Type B pancreatic cell (in vitro differentiated cells): ENCODE results near the gene DNMBP. TPM values are rescaled to one million over a fixed set of nuclear protein-coding genes. Genes with fewer than 3 reads are reported as not detected.

Source experiments
- DNase-seq: peaks from one replicate; pipeline ENCODE4 v3.0.0; 2021; ENCODE audit warnings: mixed read lengths; ENCODE audit not compliant: unreplicated experiment; ENCODE audit errors: extremely low spot score
- H3K27ac Mint-ChIP-seq: 2 replicates; pipeline ENCODE4 v1.8.0; 2021; ENCODE audit warnings: mild to moderate bottlenecking, mixed read lengths
- H3K27me3 Mint-ChIP-seq: 2 replicates; pipeline ENCODE4 v1.8.0; 2021; ENCODE audit warnings: mixed read lengths
- H3K36me3 Mint-ChIP-seq: 2 replicates; pipeline ENCODE4 v1.8.0; 2021; ENCODE audit warnings: mixed read lengths
- H3K4me1 Mint-ChIP-seq: one replicate; pipeline ENCODE4 v1.8.0; 2021; ENCODE audit warnings: mixed read lengths; ENCODE audit not compliant: unreplicated experiment
- H3K4me3 Mint-ChIP-seq: 2 replicates; pipeline ENCODE4 v1.8.0; 2021; ENCODE audit warnings: mild to moderate bottlenecking, mixed read lengths
- H3K9me3 Mint-ChIP-seq: 2 replicates; pipeline ENCODE4 v1.8.0; 2021; ENCODE audit warnings: mixed read lengths
- total RNA-seq: library from RNA; stranded (reverse); gene quantifications from 2 replicates; pipeline ENCODE4 v1.2.1, GENCODE V29; 2021; ENCODE audit warnings: low replicate concordance
- TF ChIP-seq, protein P1 (sequence below): fragments of 200-600 bp; sonication (generic); conservative IDR thresholded peaks from 2 replicates; pipeline ENCODE4 v1.5.0; 2021; ENCODE audit warnings: antibody characterized with exemption, mild to moderate bottlenecking

DNMBP gene
- total RNA-seq, 1 donor from 2014 or later: 17.7 TPM

DNA sequence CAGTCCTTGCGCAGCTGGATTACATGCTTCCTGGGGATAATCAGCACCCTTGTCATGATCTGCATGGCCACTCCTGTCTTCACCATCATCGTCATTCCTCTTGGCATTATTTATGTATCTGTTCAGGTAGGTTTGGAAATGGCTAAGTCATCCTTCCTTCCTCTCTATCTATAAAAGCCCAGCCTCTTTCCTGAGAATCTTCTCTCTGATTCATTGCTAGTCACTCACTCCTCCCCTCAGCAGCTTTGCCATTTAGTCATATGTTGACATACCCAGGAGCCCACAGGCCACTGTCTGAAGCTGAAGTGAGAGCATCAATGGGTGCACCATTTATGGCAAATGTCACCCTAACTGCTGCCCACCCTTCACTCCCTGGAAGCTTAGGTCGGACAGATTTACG, 175.3 kb downstream of the DNMBP start:
- no peak overlapping the region for H3K27ac Mint-ChIP-seq
- no peak for DNase-seq
- TF ChIP-seq, protein P1, sequence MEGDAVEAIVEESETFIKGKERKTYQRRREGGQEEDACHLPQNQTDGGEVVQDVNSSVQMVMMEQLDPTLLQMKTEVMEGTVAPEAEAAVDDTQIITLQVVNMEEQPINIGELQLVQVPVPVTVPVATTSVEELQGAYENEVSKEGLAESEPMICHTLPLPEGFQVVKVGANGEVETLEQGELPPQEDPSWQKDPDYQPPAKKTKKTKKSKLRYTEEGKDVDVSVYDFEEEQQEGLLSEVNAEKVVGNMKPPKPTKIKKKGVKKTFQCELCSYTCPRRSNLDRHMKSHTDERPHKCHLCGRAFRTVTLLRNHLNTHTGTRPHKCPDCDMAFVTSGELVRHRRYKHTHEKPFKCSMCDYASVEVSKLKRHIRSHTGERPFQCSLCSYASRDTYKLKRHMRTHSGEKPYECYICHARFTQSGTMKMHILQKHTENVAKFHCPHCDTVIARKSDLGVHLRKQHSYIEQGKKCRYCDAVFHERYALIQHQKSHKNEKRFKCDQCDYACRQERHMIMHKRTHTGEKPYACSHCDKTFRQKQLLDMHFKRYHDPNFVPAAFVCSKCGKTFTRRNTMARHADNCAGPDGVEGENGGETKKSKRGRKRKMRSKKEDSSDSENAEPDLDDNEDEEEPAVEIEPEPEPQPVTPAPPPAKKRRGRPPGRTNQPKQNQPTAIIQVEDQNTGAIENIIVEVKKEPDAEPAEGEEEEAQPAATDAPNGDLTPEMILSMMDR: no peak
- H3K36me3 Mint-ChIP-seq: no peaks in the 10 kb centered on the region
- no peak overlapping the region for H3K4me3 Mint-ChIP-seq
- H3K9me3 Mint-ChIP-seq: no peaks in the 10 kb centered on the region
- peaks cover 3% of the 10 kb centered on the region for H3K27me3 Mint-ChIP-seq
- H3K4me1 Mint-ChIP-seq: no peaks in the 10 kb centered on the region

DNA sequence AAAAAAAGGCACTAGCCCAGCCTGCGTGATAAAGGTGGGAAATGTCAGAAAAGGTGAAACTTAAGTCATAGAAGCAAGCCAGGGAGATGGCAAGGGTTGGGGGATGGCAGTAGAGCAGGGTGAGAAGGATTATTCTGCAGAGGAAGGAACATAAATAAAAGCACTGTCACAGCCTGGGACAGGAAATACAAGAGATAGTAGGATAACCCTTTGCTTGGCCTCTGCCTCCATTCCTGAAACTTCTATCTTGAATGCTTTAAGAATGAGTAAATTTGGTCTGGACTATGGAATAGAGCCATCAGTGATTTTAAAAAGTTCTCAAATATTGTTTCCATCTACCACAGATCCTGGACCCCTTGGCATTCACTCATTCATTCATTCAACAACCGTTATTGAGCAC, 177.3 kb downstream of the DNMBP start:
- Mint-ChIP-seq H3K36me3 (no peaks in the 10 kb centered on the region), H3K4me1 (no peaks in the 10 kb centered on the region), H3K27ac (no peak overlapping the region), H3K4me3 (no peak overlapping the region), H3K27me3 (peaks cover 3% of the 10 kb centered on the region), H3K9me3 (no peaks in the 10 kb centered on the region)
- no peak for DNase-seq
- TF ChIP-seq, protein P1: no peak

DNA sequence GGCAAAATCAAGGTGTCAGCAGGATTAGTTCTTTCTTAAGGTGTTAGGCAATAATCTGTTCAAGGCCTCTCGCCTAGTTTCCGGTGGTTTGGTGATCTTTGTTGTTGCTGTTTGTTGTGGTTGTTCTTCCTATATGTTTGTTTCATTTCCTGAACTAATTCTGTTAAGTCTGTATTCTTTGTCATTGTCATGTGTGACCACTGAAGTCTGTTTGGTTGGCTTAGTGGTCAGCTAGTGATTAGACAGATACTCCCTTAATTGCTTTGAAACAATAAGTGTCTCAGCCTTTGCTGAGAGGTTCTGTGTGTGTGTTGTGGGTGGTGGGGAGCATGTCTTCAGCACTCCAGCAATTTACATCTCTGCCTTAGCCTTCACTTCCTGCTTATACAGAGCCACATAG, 181.3 kb downstream of the DNMBP start:
- Mint-ChIP-seq H3K4me3 (no peak overlapping the region), H3K4me1 (no peaks in the 10 kb centered on the region)
- TF ChIP-seq, protein P1: no peak

DNA sequence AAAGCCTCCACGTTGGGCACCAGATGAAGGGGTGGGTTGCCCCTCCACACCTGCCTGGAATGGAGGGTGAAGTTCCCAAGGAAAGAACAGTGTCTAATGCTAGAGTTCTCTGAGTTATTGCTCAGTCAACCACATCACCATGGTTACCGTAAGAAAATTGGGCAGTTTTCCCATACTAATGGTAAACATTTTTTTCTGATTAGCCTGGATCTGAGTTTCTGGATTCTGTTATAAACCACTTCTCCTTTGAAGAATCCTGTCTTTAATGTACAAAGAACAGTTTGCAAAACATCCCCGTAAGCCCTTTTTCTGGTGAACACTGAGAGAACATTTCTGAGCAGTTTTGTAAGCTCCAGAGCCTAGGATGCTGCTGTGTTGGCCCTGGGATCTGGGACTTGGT, 181.8 kb downstream of the DNMBP start:
- TF ChIP-seq, protein P1: no peak
- peaks cover 3% of the 10 kb centered on the region for H3K27me3 Mint-ChIP-seq
- H3K36me3 Mint-ChIP-seq: no peaks in the 10 kb centered on the region
- DNase-seq: no peak
- H3K4me1 Mint-ChIP-seq: no peaks in the 10 kb centered on the region
- no peak overlapping the region for H3K27ac Mint-ChIP-seq
- no peak overlapping the region for H3K4me3 Mint-ChIP-seq
- H3K9me3 Mint-ChIP-seq: no peaks in the 10 kb centered on the region

More for the DNA sequence above, 181.3 kb downstream of the DNMBP start:
- H3K27ac Mint-ChIP-seq: no peak overlapping the region
- no peaks in the 10 kb centered on the region for H3K9me3 Mint-ChIP-seq
- H3K36me3 Mint-ChIP-seq: no peaks in the 10 kb centered on the region
- H3K27me3 Mint-ChIP-seq: peaks cover 3% of the 10 kb centered on the region
- no peak for DNase-seq

Other genes with a start within 250 kb of the DNMBP start
- gene ABCC2, start 227.3 kb downstream of the DNMBP start, total RNA-seq: 11.0 and 64.0 TPM in 2 replicates
- gene CPN1, start 71.9 kb upstream of the DNMBP start, total RNA-seq: 0.52 TPM in 1 of 2 replicates, not detected in the other
- gene ERLIN1, start 176.1 kb upstream of the DNMBP start, total RNA-seq: 28.6 and 37.1 TPM in 2 replicates
- 18.5 and 20.1 TPM in 2 replicates for gene CHUK, start 219.6 kb upstream of the DNMBP start, total RNA-seq